Chondrocyte (in vitro differentiated cells): Measurements from ENCODE around the gene CFLAR. TPM values are rescaled to one million over a fixed set of nuclear protein-coding genes. Genes with fewer than 3 reads are reported as not detected.

Source experiments
- DNase-seq: peaks from one replicate; pipeline ENCODE4 v3.0.0; 2021; ENCODE audit warnings: mixed read lengths, low spot score
- H3K27ac Mint-ChIP-seq: one replicate; pipeline ENCODE4 v1.8.0; 2021; ENCODE audit warnings: mild to moderate bottlenecking, moderate library complexity, mixed read lengths; ENCODE audit not compliant: unreplicated experiment
- H3K27me3 Mint-ChIP-seq: 2 replicates; pipeline ENCODE4 v1.8.0; 2021; ENCODE audit warnings: low read depth, mixed read lengths
- H3K36me3 Mint-ChIP-seq: 2 replicates; pipeline ENCODE4 v1.8.0; 2021; ENCODE audit warnings: low read depth, mixed read lengths
- H3K4me1 Mint-ChIP-seq: 2 replicates; pipeline ENCODE4 v1.8.0; 2021; ENCODE audit warnings: low read depth, mild to moderate bottlenecking, mixed read lengths
- H3K4me3 Mint-ChIP-seq: one replicate; pipeline ENCODE4 v1.8.0; 2021; ENCODE audit warnings: mild to moderate bottlenecking, moderate library complexity, mixed read lengths; ENCODE audit not compliant: unreplicated experiment
- H3K9me3 Mint-ChIP-seq: 2 replicates; pipeline ENCODE4 v1.8.0; 2021; ENCODE audit warnings: low read depth, mixed read lengths
- CTCF ChIP-seq: fragments of 200-600 bp; sonication (generic); IDR thresholded peaks from 2 replicates; pipeline ENCODE4 v1.5.0; 2021; ENCODE audit warnings: antibody characterized with exemption, mild to moderate bottlenecking, moderate library complexity
- total RNA-seq: library from RNA; stranded (reverse); gene quantifications from 3 replicates; pipeline ENCODE4 v1.2.1, GENCODE V29; 2021

Gene CFLAR
- total RNA-seq, 1 donor from 2014 or later: 35.8 TPM

GRCh38 chr2:201118121-201118960, 2.4 kb downstream of the CFLAR start:
- H3K27ac Mint-ChIP-seq: peak overlapping the region; percentile 97
- TF ChIP-seq CTCF: peak; percentile 75
- peak overlapping the region; percentile 92 for H3K4me3 Mint-ChIP-seq
- no peaks in the 10 kb centered on the region for H3K36me3 Mint-ChIP-seq
- no peaks in the 10 kb centered on the region for H3K9me3 Mint-ChIP-seq
- H3K4me1 Mint-ChIP-seq: peaks cover 32% of the 10 kb centered on the region
- no peaks in the 10 kb centered on the region for H3K27me3 Mint-ChIP-seq
- no peak for DNase-seq

GRCh38 chr2:201118961-201119854, 3.2 kb downstream of the CFLAR start:
- H3K27ac Mint-ChIP-seq: peak overlapping the region; percentile 97
- DNase-seq: no peak

GRCh38 chr2:201122276-201122675, 6.3 kb downstream of the CFLAR start:
- Mint-ChIP-seq H3K36me3 (no peaks in the 10 kb centered on the region), H3K27ac (no peak overlapping the region), H3K9me3 (no peaks in the 10 kb centered on the region), H3K4me3 (no peak overlapping the region), H3K27me3 (no peaks in the 10 kb centered on the region), H3K4me1 (peaks cover 59% of the 10 kb centered on the region)
- DNase-seq: no peak
- no peak for TF ChIP-seq CTCF

More at GRCh38 chr2:201118961-201119854, 3.2 kb downstream of the CFLAR start:
- no peak for TF ChIP-seq CTCF
- Mint-ChIP-seq H3K27me3 (no peaks in the 10 kb centered on the region), H3K4me3 (peak overlapping the region; percentile 92), H3K36me3 (no peaks in the 10 kb centered on the region), H3K9me3 (no peaks in the 10 kb centered on the region), H3K4me1 (peaks cover 38% of the 10 kb centered on the region)

- DNase-seq: no peak
- Mint-ChIP-seq H3K27ac (peak overlapping the region; percentile 92), H3K4me3 (peak overlapping the region; percentile 37), H3K4me1 (peaks cover 63% of the 10 kb centered on the region), H3K27me3 (no peaks in the 10 kb centered on the region), H3K36me3 (peaks cover 2% of the 10 kb centered on the region), H3K9me3 (peaks cover 2% of the 10 kb centered on the region)
- no peak for TF ChIP-seq CTCF
These were observed 10.6 kb downstream of the CFLAR start for GRCh38 chr2:201126308-201127151.
